Measurements from ENCODE around the gene TBL1X.

Gene TBL1X

DNA sequence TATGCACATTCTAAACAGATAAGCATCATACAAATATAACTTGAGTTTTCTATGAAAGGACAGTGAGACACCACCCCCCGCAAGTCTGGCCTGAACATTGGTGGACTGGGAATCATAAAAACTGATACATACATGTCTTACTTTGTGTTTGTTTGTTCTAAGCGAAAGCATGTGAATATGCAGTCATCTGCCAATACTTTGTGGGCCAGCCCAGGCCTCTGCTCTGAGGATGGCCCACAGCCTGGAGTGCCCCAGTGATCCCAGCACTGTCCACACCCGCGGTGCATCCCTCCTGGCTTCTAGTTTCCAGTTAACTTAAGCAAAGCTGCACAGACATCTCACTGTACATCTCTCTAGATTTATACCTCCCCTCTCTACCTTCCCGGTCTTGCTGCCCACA is 154.3 kb downstream of the TBL1X start:
- FAIRE-seq = no peak
- no peak for DNase-seq (ENCODE audit: low spot score)

DNA sequence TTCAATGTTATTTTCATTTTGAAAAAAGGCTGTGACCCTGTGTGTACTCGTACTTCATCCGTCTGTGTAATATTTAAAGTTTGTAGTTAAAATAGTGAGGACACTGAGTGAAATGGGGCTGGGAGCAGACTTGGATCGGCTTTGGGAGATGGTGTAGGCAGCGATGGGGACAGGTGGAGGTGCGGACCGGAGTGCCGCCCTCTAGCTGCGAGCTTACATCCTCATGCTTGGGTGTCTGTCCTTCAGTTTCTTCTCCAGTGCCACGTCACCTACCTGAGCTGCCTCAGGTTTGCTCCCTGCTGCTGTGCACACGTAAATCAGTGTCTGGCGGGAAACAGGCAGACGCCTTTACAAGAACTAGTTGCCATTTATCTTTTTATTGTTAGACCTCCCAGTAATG is 154.7 kb downstream of the TBL1X start:
- FAIRE-seq (no peak), DNase-seq (ENCODE audit: low spot score) (no peak)

DNA sequence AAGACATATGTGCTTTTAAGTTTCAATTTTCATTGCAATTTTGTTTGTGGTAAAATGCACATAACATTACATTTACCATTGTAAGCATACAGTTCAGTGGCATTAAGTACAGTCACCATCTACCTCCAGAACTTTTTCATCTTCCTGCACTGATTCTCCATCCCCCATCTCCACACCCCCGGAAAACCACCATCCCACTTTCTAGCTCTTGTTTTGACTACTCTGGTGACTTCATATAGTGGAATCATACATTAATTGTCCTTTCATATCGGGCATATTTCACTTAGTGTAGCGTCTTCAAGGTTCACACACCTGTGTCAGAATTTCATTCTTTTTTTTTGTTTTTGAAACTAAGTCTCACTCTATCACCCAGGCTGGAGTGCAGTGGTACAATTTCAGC is 157.3 kb downstream of the TBL1X start:
- DNase-seq (ENCODE audit: low spot score) (no peak), FAIRE-seq (no peak)

DNA sequence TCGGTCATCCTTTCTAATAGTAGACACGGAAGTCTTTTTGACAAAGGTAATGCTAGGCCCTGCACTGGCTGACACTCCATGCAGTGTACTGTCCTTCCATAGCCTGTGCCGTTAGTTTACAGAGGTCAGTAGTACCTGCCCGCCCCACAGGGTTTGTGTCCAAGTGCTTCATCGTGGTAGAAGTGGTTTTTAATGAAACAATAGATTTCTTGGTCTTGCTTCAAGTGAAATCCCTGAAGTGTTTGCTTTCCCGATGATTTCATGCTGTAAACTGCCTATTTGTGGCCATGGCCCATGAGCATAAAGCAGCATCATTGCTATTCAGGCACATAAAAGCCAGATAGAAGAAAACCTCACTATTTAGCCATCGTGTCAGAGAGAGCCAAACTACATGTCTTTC is 161.5 kb downstream of the TBL1X start:
- no peak for DNase-seq (ENCODE audit: low spot score)
- no peak for FAIRE-seq

DNA sequence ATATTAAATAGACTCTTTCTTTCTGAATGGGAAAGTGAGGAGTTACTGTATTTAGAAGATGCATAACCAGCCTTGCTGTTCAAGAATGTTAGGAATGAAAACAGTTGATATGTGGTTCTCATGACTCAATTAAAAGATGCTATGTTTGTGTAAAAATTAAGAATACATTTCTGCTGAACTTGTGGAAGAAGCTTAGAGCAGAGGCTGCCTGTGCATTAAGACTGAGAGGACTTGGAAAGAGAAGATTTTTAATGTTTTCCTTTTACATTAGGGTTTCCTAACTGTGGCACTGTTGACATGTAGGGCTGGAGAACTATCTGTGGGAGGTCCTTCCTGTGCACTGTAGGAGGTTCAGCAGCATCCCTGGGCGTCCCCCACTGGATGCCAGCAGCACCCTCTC is 163.1 kb downstream of the TBL1X start:
- FAIRE-seq (no peak), DNase-seq (ENCODE audit: low spot score) (no peak)

DNA sequence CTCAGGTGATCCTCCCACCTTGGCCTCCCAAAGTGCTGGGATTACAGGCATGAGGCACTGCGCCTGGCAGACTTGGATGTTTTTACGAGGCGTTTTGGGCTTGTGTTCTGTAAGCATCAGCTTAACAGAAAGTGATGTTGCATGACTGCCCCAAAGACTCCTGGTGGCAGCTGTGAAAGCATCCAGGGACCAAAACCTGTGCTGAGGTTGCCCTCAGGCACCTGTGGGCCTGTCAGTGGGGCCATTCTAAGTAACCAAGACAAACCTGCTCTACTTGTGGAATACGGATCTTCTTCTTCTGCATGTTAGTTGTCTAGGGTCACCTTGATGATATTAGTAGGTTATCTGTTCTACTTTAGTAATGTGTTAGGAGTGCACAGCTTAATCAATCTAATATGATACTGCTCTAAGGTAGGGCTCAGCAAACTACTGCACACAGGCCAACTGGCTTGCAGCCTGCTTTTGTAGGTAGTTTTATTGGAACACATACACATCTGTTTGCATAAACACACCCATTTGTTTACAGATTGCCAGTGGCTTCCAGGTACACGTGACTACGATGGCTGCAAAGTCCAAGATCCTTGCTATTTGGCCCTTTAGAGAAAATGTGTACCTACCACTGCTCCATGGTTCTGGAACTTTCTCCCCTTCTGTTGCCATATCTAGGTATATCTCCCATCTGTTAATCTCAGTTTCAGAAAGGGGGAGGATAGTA is 164.1 kb downstream of the TBL1X start:
- FAIRE-seq = no peak
- no peak for DNase-seq (ENCODE audit: low spot score)

DNA sequence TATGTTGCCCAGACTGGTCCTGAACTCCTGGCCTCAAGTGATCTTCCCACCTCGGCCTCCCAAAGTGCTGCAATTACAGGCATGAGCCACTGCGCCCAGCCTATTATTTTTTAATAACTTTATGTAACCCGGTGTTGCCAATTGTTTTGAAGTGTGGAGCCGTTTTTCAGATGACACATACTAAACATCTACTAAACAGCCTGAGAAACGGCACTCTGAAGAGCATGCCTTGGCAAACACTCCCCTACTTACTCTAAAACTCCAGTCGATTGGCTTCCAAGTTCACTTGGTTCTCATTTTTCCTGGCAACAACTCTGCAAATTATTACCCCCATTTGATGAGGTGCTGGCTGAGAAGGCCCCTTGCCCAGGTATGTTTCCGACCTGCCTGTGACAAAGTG is 169.7 kb downstream of the TBL1X start:
- FAIRE-seq = no peak
- no peak for DNase-seq (ENCODE audit: low spot score)

DNA sequence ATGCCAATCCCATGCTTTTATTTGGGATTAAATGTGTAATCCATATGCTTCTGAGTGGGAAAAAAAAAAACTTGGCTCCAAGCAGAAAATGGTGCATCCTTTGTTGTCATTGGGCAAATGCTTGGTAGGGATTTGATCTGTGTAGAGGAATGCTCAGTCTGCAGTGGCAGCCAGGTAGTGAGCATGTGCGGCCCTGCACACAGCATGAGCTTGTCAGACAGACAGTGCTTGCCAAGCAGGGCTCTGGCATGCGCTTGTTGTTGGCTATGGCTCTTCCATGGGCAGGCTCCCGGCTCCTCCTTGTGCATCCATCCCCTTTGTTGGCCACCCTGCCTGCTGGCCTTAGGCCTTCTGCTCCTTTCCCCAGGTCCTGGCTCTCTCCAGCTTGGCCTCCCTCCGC is 170.5 kb downstream of the TBL1X start:
- FAIRE-seq (no peak), DNase-seq (ENCODE audit: low spot score) (no peak)

DNA sequence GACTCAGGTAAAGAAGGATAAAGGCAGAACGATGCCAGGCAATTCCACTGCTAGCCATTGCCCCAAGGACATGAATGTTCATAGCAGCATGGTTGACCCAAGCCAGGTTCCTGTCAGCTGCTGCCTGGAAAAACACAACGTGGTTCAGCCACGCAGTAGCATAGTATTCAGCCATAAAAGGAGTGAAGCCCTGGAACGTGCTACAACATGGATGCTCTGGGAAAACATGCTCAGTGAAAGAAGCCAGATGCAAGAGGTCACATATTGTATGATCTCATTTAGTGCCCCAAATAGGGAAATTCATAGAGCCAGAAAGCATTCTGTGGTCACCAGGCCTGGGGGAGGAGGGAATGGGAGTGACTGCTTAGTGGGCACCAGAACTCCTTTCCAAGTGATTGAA is 170.9 kb downstream of the TBL1X start:
- no peak for DNase-seq (ENCODE audit: low spot score)

DNA sequence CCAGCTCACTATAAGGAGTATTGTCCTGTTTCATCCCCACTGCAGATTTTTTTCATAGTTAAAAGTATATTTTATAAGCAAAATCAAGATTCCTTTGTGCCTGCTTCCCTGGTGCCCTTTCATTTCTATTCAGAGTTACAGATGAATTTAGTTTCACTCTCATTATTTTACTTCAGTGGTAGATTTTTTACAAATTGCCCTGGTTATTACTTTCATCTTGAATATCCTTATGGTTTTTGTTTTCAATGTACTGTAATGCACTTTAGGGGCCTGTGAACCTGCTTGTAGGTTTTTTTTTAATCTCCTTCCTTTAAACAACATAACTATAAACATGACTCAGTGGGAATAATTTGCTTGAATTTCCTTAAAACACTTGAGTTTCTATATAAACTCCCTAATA is 174.0 kb downstream of the TBL1X start:
- DNase-seq (ENCODE audit: low spot score) (no peak), FAIRE-seq (no peak)

More for the DNA sequence above, 170.9 kb downstream of the TBL1X start:
- FAIRE-seq = no peak

DNA sequence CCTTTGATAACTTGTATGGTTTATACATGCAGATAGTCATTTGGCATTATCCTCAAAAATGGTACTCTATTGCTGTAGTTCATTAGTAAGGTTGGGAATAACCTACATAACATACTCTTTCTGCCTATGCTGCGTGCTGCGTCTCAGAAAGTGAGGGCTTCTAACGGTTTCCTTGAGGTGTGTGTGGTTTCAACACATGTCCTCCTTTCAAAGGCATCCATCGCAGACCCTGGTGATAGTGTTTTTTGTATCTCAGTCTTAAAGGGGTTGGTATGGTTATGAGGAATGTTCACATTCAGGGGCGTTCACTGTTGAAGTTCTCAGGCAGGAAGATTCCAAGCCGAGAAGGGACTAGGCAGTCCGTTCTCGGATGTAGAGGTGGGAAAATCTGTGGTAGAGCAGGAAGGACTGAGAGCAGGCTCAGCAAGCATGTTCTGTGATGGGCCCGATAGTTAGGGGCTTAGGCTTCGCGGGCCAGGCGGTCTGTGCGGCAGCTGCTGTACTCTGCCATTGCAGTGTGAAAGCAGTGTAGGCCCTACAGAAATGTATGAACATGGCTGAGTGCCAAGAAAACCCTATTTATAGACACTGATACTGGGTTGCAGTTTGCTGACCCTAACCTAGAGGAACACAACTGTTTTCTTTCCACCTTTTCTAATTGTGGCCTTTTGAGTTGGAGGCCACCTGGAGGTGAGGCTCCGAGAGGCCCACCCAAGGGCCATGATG is 177.6 kb downstream of the TBL1X start:
- FAIRE-seq = no peak
- DNase-seq (ENCODE audit: low spot score) = no peak

DNA sequence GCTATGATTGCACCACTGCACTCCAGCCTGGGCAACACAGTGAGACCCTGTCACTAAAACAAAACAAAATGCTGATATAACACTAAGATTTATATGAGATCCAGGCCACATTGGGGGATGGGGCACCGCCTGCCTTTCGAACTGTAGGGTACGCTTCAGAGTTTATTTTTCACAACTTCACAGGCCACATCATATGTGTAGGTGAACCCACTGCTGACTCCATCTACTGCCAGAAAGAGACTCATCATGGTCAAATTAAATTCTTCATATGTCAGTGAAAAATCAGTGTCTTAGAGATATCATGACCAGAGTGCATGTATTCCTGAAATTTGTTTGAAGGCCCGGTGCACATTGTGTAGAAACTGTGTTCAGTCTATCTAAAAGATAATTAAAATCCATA is 178.9 kb downstream of the TBL1X start:
- no peak for DNase-seq (ENCODE audit: low spot score)
- FAIRE-seq = no peak

DNA sequence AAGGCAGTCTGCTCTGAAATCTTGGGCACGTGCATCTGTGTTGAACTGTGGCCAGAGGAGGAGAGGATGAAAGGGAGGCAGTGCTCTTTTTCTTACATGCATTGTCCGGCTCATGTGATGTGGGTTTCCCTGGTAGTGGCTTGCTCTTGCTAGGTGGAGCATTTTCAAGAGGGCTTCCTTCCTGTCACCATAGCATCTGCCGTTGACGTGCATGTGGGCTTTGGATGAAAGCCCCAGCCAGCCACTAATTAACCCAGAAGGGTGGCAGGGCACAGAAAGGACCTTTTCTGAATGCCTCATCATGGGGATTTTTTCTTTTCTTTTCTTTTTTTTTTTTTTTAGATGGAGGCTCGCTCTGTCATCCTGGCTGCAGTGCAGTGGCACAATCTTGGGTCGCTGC is 179.5 kb downstream of the TBL1X start:
- no peak for FAIRE-seq
- DNase-seq (ENCODE audit: low spot score) = peak; percentile 8

DNA sequence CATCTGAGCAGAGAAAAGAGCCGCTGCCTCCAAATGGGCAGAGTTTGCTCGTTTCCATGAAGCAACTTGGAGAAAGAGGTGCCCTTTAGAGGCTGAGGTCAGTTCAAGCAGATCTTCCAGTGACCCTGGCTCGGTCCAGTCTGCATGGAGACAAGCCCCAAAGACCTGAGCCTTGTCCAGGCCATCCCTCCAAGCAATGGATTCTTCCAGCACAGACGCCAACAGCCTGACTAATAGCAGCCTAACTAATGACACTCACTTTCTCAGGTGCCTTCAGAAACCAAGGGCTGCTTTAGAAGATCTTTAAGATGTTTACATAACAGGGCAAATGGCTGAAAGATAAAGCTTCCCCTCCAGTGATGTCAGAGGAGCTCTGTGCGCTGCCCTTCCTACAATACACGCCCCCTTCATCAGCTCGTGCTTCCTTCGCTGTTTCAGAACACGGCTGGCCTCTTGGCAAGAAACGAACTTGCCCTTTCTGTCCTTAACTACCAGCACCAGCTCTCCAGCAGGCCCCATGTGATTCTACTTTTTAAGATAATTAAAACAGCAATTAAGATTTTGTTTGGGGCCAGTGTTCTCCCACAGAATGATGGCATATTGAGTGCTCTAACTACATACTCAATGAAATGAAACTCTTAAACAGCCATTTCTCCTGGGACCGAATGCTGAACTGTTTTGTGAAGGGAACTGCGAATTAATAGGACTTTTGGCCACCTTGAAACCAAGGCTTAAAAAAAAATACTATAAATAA is 181.8 kb downstream of the TBL1X start:
- DNase-seq (ENCODE audit: low spot score) (no peak), FAIRE-seq (no peak)

DNA sequence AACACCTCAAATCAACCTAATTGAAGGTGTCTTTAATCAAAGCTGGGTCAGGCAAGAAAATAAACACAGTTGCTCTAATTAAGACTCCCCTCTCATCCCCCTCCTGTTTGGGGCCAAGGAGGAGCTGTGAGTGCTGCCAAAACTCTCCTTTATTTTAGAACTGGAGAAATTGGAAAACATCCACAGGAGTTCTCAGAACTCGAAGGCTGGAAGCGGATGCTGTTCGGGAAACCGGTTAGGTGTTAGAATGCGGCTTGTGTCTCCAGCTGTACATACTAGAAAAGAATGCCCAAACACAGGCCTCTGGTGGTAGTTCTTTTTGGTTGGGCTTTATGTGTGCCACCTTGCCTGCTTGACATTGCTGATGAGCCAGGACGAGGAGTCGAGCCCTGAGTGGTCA is 182.6 kb downstream of the TBL1X start:
- DNase-seq (ENCODE audit: low spot score) = no peak
- no peak for FAIRE-seq

DNA sequence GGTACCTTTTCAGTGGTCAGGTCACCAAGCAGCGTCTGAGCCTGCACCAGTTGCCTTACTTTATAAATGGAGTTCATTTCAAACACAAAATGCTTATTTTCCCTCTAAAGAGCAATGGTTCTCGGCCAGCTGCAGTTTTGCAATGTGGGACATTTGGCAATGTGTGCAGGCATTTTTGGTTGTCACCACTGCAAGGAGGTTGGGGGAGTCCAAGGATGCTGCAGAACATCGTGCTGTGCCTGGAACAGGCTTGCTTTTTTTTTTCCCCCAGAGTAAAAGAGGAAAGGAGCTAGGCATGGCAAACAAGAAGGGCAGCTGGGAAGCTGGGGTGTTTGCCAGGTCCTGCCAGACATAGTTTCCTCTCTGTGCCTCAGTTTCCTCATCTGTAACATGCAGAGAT is 185.2 kb downstream of the TBL1X start:
- no peak for DNase-seq (ENCODE audit: low spot score)
- no peak for FAIRE-seq

DNA sequence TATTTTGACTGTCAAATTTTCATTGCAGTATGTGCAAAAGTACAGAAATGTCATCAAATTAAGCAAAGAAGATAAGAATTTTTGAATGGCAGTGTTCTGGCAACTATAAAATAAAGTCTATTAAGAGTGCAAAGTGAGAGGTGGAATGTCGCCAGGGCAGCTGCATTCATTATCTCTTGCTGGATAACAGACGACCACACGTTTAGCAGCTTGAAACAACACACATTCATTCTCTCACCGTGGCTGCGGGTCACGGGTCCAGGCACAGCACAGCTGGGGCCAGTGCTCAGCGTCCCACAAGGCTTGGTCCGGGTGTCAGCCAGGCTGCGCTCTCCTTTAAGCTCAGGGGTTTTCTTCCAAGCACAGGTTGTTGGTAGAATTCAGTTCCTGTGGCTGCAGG is 186.9 kb downstream of the TBL1X start:
- FAIRE-seq = no peak

DNA sequence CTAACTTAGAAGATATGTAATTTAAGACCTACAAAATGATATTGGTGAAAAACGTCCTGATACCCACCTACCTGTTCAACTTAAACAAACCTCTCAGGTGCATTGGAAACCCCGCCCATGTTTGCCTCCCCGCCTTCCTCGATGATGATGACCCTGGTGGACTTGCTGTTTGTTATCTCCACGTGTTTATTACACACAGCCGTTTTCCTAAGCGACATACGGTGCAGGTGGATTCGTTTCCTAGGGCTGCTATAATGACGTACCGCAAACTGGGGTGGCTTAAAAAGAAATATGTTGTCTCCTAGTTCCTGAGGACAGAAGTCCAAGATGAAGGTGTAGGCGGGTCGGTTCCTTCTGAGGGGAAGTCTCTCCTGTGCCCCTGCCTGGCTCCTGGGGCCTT is 190.1 kb downstream of the TBL1X start:
- DNase-seq (ENCODE audit: low spot score) (no peak), FAIRE-seq (no peak)

More for the DNA sequence above, 186.9 kb downstream of the TBL1X start:
- no peak for DNase-seq (ENCODE audit: low spot score)

DNA sequence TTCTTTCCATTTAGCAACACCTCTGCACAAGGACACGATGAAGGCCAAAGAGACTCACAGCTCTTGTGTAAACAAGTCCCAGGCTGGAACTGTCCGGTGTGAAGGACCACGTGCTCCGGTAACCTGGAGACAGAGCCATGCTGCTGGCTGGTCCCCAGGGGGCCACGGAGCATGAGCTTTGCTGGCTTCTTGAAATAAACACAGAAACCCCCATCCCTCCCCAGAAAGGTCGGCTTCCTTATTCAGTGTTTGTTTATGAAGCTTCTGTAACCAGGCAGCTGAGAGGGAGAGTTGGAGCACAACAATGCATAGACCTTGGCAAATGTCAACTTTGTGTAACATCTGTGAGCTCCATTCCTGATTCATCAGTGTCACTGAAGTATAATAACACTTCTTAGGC is 191.4 kb downstream of the TBL1X start:
- DNase-seq (ENCODE audit: low spot score) = no peak
- no peak for FAIRE-seq

DNA sequence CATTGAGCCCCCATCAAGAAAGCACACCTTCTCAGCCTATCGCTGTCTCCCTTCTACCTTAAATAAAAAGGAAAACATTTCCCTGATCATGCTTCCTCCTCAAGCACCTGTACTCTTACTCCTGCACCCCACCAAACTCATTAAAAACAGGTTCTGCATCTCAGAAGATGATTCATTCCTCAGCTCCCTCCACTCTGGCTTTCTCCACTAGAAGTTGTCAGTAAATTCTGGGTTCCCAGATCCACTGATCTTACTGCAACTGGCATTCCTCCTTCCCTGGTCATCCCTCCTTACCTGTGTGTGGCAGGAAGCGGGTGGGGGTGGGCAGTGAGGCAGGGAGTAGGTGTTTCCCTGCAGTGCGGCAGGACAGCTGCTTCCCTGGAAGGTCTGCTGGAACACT is 192.0 kb downstream of the TBL1X start:
- FAIRE-seq (no peak), DNase-seq (ENCODE audit: low spot score) (no peak)

DNA sequence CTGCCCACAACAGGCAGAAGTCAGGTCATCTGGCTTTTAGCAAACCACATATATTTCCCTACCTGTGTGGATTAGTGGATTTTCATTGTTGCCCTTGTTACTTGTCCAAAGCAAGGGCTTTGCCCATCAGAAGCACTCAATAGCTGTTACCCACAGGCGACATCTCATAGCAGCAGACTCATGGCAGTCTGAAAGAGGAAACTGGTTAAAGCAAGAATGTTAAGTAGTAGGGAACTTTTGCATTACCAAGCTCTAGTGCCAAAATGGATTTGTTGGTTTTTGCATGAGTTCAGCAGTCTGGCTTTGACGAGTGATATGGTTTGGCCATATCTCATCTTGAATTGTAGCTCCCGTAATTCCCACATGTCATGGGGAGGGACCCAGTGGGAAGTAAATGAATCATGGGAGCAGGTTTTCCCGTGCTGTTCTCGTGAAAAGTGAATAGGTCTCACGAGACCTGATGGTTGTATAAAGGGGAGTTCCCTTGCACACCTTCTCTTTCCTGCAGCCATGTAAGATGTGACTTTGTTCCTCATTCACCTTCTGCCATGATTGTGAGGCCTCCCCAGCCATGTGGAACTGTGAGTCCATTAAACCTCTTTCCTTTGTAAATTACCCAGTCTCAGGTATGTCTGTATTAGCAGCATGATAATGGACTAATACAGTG is 192.9 kb downstream of the TBL1X start:
- no peak for DNase-seq (ENCODE audit: low spot score)
- FAIRE-seq = no peak

DNA sequence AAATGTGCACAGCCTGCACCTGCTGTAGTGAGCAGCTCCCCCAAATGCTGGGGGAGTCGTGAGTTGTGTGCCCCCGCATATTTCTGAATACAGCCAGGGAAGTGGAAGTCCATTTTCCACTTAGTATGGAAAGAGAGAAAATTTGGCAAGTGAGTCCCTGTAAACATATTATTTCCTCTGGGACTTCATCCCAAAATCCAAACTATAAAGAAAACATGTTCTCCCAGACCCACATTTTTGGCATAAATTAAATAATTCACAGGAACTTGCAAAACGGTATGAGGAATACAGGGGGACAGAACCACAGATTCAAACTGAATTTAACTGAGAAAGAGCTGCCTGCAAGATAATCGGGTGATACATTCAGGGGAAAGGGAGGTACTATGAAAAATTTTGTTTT is 193.6 kb downstream of the TBL1X start:
- DNase-seq (ENCODE audit: low spot score) (no peak), FAIRE-seq (no peak)

Data from RCC 7860 (cell line).